ENCODE measurements around the gene UVRAG.

The UVRAG gene

GRCh38 chr11:76152086-76152681 lies 337.2 kb downstream of the UVRAG start:
- peak; percentile 97 for TF ChIP-seq CTCF (IDR thresholded peaks at IDR 0.05)

GRCh38 chr11:76152741-76153570 lies 337.9 kb downstream of the UVRAG start:
- TF ChIP-seq CTCF (IDR thresholded peaks at IDR 0.05), result no peak

GRCh38 chr11:76153571-76153923 lies 338.5 kb downstream of the UVRAG start:
- no peak for TF ChIP-seq CTCF (IDR thresholded peaks at IDR 0.05)

GRCh38 chr11:76155500-76156227 lies 340.7 kb downstream of the UVRAG start:
- no peak for TF ChIP-seq CTCF (IDR thresholded peaks at IDR 0.05)

- no peak for TF ChIP-seq CTCF (IDR thresholded peaks at IDR 0.05)
These were observed 342.0 kb downstream of the UVRAG start for GRCh38 chr11:76156971-76157427.

- TF ChIP-seq CTCF (IDR thresholded peaks at IDR 0.05), result no peak
These were observed 342.9 kb downstream of the UVRAG start for GRCh38 chr11:76157891-76158290.

- TF ChIP-seq CTCF (IDR thresholded peaks at IDR 0.05), result no peak
These were observed 343.6 kb downstream of the UVRAG start for GRCh38 chr11:76158394-76159302.
